SK-N-DZ (cell line): ENCODE measurements around the gene TAF10.

ENCODE experiments used
- DNase-seq: peaks from one replicate; pipeline ENCODE4 v3.0.0-alpha.2; 2015; ENCODE audit warnings: low spot score

The TAF10 gene

DNA sequence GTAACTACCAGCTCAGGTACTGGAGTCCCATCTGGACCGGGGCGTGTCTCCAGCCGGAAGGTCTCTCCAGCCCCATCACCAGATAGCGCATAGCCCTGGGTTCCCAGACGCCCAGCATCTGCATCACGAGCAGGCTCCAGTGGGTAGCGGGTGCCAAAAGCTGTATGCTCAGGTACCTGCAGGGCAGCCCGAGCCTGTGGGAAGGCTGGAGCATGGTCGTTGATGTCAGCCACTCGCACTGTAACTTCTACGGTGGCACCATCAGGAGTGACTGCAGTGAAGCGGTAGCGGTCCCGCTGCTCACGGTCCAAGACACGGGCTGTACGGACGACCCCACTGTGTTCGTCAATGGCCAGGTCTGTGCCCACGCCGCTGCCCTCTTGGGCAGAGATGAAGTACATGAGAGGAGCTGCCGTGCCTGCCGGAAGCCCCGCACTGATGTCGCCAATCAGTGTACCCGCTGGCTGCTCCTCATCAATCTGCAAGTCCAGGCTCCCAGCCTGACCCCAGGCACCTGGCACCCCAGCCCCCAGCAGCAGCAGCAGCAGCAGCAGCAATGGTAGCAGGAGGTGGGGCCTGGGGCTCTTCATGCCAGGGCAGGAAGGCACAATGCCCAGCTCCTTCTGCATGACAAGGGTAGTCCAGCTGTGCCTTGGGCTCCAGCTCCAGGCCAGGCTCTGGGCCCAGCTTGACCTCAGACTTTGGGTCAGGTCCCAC is 29.1 kb upstream of the TAF10 start:
- DNase-seq: no peak

DNA sequence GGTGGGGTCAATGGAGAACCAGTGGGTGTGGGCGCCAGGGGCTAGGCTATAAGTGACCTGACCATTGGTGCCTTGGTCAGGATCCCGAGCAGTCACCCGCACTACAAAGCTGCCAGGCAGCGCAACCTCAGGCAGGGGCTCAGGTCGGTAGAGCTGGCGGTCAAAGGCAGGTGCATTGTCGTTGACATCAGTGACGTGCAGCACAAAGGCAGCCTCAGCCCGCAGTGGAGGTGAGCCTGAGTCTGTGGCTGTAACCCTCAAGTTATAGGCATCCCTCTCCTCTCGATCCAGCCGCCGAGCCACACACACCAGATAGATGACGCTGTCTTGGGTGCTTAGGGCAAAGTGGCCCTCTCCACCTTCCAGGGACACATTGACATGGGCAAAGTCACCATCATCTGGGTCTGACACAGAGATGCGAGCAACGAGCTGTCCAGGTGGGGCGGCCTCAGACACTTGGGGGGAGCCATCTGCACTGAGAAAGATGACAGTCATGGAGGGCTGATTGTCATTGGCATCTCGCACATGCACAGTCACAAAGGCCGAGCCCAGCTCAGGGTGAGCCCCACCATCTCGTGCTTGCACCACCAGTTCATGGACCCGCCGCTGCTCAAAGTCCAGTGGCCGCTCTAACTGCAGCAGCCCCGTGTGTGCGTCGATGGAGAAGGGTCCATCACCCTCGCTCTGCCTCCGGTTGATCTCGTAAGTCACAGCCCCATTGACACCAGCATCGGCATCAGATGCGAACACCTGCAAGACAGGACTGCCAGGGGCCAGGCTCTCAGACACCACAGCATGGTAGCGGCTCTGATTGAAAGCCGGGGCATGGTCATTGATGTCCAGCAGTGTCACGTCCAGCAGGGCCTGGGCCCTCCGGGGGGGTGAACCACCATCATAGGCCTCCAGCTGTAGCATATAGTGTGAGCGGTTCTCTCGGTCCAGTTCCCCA is 28.3 kb upstream of the TAF10 start:
- no peak for DNase-seq

DNA sequence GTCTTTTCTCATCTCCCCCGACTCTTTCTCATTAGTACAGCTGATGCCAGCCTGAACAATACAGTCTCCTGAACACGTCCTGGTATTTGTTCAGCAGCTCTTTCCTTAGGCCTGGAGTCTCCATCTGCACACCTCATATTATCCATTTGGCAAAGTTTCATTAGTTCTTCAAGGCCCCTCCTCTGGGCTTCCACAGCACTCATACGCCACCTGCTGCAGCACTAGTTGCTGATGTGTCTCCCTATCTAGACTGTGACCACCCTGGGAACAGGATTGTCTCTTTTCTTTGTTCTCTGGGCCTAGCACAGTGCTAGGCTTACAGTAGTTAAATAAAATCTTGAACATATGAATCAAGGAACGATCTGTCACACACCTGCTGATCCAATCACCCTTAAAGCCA is 26.4 kb upstream of the TAF10 start:
- DNase-seq: no peak

DNA sequence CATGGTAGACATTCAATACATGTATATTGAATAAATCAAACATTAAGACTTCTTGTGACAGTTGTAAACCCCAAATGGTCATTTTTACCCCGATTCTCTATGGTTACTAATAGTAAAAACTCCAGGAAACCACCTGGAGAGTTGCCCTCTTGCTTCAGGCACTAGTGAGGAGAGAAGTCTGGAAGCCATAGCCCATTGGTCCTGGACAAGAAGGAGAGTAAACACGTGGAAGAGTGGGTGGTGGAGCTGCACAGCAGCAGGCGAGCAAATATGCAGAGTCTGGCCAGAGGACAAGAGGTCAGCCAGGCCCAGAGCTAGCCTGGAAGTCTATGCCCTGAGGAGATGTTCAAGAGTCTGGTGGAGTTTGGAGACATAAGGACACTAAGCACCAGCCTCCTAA is 25.9 kb upstream of the TAF10 start:
- no peak for DNase-seq

DNA sequence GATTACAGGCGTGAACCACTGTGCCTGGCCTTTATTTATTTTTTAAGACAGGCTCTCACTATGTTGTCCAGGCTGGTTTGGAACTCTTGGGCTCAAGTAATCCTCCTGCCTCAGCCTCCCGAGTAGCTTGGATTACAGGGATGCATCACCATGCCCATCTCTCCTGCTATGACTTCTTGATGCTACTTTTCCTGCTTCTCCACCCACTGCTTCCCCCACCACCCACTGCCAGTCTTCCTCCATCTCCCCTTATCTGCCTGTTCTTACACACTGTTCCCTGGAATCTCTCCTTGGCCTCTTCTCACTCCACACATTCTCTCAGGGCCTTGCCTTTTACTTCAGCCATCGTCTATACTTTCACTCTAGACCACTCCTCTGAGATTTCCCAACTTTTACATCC is 24.5 kb upstream of the TAF10 start:
- no peak for DNase-seq

DNA sequence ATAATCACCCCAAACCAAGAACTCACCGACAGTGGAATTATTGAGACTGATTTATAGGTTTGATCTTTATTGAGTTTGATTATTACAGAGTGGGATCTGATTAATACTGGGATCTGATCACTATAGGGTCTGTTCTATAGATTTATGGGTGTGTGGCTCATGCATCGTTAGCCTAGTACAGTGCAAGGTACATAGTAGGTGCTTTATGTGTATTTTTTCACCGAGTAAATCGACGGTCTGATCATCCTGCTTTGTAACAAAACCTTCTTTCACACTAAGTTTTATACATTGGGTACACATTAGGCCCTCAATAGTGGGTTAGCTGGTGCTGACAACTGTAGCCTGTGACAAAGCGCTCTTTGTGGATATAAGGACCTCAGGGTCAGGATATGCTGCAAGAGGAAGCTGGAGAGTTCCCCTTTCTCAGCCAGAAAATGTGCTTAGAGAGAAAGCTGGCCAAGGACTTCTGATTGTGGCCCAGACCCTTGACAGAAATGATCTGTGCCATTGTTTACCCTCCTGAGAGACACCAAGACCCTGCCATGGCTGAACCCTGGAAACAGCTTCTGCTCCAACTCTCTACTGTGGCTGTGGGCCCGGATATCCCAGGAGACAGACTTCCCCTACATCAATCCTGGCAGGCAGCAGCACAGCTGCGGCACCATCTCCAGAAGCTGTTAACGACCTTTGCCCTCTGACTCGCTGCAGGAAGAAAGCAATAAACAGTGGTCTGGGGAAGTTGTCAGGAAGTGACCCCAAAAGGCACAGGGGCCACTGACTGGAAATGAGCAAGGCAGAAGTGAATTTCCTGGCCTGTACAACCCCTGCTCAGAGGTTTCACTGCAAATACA is 23.3 kb upstream of the TAF10 start:
- DNase-seq: no peak

DNA sequence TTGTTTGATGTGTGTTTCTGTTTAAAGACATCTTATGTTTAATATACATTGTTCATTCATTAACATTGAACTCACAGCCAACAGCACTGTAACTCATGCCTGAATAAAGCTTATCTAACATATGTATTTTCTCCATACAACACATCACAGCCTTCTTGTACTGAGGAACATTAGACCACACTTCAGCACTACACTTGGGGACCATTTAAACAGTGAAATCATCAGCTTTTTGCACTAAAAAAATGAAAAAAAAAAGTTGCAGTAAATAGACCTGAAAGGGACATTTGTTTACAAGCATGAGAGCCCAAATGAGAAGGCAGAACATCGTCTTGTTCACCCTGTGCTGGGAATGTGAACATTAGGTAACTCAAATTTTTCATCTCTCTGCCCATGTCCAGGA is 22.5 kb upstream of the TAF10 start:
- DNase-seq: no peak

DNA sequence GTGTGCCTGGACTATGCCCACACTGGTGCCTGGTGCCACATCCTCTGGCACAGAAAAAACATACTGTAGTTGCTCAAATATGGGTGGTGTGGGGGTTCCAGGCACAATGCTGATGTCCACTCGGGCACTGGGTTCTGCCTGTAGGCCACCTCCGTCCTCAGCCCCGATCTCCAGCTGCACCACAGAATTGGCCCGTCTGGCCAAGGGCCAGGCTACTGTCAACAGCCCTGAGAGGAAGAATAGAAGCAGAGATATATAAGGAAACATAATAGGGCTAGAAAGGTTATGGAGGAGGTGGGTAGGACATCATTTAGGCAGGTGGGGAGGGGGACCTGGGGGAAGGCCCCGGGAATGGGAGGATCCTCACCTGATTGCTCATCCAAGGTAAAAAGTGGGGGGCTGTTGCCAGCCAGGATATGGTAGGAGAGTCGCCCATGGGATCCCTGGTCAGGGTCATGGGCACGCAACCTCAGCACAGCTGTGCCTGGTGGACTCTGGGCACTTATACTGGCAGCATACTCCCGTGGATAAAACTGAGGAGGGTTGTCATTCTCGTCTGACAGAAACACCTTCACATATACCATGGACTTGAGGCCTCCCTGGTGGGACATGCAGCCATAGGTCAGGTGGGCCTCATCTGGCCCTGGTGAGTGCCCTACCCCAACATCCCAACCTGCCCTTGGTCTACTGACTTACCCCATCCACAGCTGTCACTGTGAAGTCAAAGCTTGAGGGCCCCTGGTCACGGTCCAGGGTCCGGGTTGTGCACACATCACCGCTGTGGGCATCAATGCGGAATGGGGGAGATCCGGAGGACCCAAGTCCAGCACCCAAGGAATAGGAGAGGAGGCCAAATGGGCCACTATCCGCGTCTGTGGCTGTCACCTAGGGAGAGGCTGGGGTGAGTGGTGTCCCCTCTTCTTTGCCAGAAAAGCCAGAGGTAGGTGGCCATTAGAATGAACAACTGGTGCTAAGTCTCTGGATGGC is 21.7 kb upstream of the TAF10 start:
- DNase-seq: no peak

DNA sequence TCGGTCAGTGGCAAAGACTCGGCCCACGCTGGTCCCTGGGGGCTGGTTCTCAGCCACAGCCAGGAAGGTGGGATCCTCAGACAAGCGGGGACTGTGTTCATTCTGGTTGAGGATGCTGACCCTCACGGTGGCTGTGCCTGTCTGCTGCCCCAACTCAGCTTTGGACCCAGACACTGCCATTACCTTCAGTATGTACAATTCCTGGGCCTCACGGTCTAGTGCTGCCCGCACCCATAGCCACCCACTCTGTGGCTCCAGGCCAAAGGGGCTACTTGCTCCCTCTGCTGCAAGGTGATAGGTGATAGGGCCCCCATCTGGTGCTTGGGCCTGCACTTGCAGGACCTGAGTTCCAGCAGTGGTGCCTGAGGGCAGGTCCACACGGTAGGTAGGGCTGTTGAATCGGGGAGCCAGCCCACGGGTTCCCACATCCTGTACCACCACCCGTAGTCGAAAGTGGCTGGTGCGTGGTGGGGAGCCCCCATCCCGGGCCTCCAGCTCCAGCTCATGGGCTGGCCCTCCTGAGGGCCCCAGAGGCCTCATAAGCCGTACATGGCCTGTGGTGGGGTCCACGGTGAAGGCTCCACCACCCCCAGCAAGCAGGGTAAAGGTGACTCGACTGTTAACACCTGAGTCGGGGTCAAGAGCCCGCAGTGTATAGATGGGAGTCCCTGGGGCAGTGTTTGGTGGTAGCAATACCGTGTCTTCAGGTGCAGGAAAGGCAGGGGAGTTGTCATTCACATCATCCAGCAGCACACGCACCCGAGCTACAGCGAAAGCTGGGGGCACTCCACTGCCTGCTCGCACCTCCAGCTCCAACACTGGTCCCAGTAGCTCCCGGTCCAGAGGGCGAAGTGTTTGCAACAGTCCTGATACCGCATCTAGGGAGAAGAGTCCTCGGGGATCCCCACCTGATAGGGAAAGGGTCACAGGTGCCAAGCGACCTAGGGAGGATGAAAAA is 20.4 kb upstream of the TAF10 start:
- DNase-seq: no peak

DNA sequence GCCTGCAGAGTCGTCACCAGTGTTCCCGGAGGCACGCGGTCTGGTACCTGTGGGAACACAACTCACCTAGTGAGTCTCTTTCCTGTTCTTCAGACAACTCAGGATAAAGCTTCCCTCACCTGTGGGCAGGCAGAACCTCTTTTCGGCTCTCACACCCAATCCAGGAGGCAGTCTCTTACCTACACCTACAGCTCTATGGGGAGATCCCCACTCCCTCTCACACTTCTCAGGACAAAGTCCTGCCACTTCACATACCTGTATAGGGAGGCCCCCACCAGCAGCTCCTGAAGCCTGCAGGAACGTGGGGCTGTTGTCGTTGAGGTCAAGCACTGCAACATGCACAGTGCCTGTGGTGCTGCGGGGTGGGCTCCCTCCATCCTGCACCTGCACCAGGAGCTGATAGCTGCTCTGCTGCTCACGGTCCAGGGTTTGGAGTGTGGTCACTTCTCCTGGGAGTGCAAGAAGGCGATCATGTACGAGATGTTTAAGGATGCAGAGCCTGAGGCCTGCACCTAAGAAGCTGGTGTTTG is 19.4 kb upstream of the TAF10 start:
- DNase-seq: no peak

DNA sequence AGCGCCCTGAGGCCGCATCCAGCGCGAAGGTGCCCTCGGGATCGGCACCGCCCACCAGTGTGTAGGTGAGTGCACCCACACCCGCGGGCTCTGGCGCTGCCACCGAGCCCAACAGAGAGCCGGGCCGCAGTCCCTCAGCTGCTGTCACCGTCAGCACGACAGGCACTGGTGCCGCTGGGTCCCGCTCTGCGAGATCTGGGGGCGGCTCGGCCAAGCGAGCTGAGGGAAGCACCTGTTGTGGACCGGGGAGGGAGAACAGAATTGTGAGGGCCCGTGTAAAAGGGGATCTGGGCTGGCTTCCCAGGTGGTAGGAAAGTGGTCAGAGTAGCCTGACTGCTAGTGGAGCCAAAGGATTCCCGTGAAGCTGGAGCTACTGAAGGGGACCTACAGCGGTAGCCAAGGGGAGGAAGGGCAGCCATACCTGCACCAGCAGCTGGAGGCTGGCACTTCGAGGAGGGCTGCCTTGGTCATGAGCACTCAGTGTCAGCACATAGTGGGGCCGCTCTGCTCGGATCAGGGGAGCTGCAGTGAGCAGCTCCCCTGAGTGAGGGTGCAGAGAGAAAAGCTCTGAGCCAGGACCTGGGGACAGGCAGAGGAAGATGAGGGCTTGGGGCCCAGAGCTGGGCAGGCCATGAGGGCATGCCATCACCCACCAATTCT is 18.7 kb upstream of the TAF10 start:
- DNase-seq: no peak

DNA sequence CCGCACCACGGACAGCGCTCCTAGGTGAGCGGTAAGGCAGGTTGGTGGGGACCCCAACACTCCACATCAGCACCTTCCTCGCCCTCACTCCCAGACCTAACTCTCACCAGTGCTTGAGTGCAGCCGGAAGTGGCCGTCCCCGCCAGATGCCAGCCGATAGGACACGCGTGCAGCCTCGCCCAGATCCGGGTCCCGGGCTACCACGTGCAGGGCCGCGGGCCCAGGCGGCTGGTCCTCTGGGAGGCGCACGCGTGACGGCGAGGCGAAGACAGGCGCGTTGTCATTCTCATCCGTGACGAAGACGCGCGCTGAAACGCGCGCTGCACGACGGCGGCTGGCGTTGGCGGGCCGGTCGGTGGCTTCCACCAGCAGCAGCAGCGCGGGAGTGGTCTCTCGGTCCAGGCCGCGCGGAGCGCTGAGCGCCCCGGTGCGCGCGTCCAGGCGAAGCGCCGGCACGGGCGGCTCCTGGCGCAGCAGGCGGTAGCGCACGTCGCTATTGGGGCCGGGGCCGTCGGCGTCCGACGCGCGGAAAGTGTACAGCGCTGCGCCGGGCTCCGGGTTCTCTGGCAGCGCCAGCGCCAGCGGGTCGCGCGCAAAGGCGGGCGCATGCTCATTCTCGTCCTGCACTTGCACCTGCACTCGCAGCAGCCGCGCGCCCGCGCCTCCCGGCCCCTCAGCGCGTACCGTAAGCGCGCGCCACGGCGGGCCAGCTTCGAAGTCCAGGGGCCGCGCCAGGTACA is 18.0 kb upstream of the TAF10 start:
- no peak for DNase-seq

DNA sequence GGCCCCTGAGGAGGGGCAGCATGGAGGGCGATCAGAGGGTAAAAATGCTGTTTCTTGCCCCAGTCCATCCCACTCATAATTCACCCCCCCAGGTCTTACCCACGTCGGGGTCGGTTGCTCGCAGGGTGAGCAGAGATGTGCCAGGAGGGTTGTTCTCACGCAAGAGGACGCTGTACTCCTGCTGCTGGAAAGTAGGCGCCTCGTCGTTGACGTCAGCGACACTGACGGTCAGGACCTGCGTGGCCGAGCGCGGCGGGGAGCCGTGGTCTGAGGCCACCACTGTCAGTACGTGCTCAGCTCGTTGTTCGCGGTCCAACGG is 17.5 kb upstream of the TAF10 start:
- no peak for DNase-seq

DNA sequence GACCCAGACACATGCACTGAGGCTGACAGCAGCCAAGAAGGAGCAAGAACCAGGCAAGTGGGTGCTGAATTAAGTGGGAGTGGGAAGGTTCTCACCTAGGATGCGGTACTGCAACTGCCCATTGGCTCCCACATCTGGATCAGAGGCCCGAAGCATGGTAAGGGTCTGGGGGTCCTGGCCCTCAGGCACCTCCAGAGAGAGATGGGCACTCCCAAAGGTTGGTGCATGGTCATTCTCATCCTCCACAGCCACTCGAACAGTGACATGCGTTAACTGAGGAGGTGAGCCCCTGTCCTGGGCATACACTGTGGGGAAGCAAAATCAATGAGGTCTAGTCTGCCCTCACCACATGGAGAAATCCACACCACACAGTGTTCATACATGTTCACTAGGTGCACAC is 16.5 kb upstream of the TAF10 start:
- DNase-seq: no peak

DNA sequence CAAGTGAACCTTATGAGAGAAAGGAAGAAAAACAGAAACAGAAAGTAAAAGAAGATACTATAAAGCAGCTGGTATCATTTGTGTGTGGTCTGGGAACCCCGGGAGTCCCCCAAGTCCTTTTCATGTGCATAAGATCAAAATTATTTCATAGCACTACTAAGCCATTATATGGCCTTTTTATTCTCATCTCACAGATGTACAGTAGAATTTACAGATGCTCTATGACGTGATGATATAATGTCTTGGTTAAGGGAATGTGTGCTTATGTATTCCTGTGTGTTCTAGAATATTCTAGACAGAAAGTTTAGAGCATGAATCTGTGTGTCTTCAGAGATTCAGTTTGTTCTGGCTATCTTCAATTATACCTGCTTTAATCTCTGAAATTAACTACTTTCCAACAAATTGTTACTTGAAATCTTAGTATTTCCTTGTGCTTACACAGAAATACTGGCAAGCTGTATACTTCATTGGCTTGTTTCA is 15.8 kb upstream of the TAF10 start:
- no peak for DNase-seq

DNA sequence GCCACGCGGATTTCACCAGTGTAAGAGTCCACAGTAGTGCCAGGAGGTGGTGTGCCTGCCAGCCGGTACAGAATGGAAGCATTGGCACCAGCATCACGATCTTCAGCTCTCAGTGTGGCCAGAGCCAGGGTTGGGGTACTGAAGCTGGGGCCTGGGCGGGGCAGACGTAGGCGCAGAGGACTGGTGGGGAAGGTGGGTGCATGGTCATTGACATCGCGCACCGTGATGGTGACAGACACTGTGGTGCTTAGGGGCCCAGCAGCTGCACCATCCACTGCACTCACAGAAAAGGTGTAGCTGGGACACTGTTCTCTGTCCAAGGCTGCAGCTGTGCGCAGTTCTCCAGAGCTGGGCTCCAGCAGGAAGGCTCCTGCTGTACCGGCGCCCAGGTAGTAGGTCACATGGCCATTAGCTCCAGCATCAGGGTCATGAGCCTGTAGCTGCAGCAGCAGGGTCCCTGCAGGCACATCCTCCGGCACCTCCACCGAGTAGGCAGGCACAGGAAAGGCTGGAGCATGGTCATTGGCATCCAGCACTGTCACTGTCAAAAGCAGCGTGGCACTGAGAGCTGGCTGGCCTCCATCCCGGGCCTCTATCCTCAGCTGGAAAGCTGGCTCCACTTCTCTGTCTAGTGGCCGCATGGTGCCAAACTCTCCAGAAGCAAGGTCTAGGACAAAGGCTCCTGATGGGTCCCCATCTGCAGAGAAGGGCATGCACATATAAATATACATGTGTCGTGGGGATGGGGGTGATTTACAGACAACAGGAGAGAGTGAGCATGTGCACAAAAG is 15.2 kb upstream of the TAF10 start:
- no peak for DNase-seq

DNA sequence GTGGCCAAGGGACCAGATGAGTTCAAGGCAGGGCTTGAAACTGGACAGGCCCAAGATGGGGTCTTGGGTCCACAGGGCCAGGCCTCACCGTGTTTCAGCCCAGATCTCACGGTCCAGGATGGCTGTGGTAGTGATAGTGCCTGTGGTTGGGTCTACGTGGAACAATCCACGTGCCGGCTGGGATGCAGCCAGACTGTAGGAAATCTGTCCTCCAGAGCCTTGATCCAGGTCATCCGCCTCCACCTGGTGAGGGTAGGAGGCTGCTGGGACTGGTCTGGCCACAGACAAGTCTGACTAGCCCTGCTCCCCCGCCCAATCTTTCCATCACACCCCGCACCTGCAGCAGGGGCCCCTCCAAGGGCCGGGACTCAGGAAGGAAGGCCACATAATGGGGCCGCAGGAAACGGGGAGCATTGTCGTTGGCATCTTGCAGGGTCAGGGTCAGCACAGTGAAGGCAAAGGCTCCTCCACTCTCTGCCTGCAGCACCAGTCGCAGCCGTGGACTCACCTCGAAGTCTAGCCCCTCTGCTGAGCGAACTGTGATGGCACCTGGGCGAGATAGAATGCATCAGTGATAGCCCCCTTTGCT is 13.9 kb upstream of the TAF10 start:
- no peak for DNase-seq
